IMR-90 (cell line): Measurements from ENCODE around the gene CHST14. TPM values are rescaled to one million over a fixed set of nuclear protein-coding genes. Genes with fewer than 3 reads are reported as not detected.

Experiments used
- ATAC-seq: fragments of 200-7000 bp; cut with Tn5 transposase; 2 replicates; pipeline ENCODE4 v1.9.1; 2020; ENCODE audit warnings: low read depth, mild to moderate bottlenecking, moderate library complexity
- BruUV-seq: library from RNA; stranded (reverse); fragments of 400-500 nt; replicated peaks from 2 replicates; lab custom pipeline; 2021; lab: Mats Ljungman, UMichigan
- CTCF ChIA-PET: fragments of 300-600 bp; formaldehyde crosslinking; extraction: SDS; loops from one replicate; lab custom pipeline; 2021; ENCODE audit warnings: antibody characterized with exemption; lab: Yijun Ruan, JAX
- POLR2A ChIA-PET: fragments of 300-600 bp; sonication (Branson Sonifier 250); formaldehyde crosslinking; loops from one replicate; lab custom pipeline; 2022; ENCODE audit warnings: antibody characterized with exemption; ENCODE audit not compliant: unreplicated experiment; lab: Charles Lee
- DNase-seq: peaks from one replicate; pipeline ENCODE4 v3.0.0; 2013
- H2AFZ ChIP-seq: replicated peaks from 2 replicates; pipeline ENCODE3; 2013; ENCODE audit warnings: low read length, mild to moderate bottlenecking; ENCODE audit not compliant: poor library complexity
- H2AK5ac ChIP-seq: 2 replicates; pipeline ENCODE4 v1.6.1; 2013; ENCODE audit warnings: low read depth, low read length, inconsistent platforms
- H2AK9ac ChIP-seq: replicated peaks from 2 replicates; pipeline ENCODE3; 2013; ENCODE audit warnings: mild to moderate bottlenecking, low read depth, low read length, moderate library complexity; ENCODE audit not compliant: poor library complexity
- H2BK120ac ChIP-seq: 2 replicates; pipeline ENCODE4 v1.6.1; 2013; ENCODE audit warnings: low read depth, low read length, inconsistent platforms
- H2BK15ac ChIP-seq: 3 replicates; pipeline ENCODE4 v1.6.1; 2013; ENCODE audit warnings: low read depth, low read length, inconsistent platforms
- H2BK20ac ChIP-seq: 2 replicates; pipeline ENCODE4 v1.6.1; 2013; ENCODE audit warnings: low read depth, mild to moderate bottlenecking, inconsistent platforms, low read length, moderate library complexity
- H2BK5ac ChIP-seq: 2 replicates; pipeline ENCODE4 v1.6.1; 2013; ENCODE audit warnings: mild to moderate bottlenecking, low read depth, low read length, inconsistent platforms; ENCODE audit not compliant: poor library complexity, severe bottlenecking
- H3K14ac ChIP-seq: replicated peaks from 2 replicates; pipeline ENCODE4 v1.6.1; 2013; ENCODE audit warnings: low read depth, low read length, inconsistent platforms
- H3K18ac ChIP-seq: 2 replicates; pipeline ENCODE4 v1.6.1; 2013; ENCODE audit warnings: low read depth, low read length, control low read depth
- H3K23ac ChIP-seq: 2 replicates; pipeline ENCODE4 v1.6.1; 2013; ENCODE audit warnings: low read depth, low read length, inconsistent platforms
- H3K27ac ChIP-seq: 2 replicates; pipeline ENCODE4 v1.5.1; 2013; ENCODE audit warnings: mild to moderate bottlenecking, control low read depth, low read length; ENCODE audit not compliant: insufficient read depth
- H3K27me3 ChIP-seq: 2 replicates; pipeline ENCODE4 v1.6.1; 2013; ENCODE audit warnings: low read length; ENCODE audit not compliant: control insufficient read depth, insufficient read depth
- H3K36me3 ChIP-seq: 2 replicates; pipeline ENCODE4 v1.6.1; 2013; ENCODE audit warnings: low read length, mixed read lengths; ENCODE audit not compliant: control insufficient read depth, insufficient read depth
- H3K4ac ChIP-seq: 2 replicates; pipeline ENCODE4 v1.6.1; 2013; ENCODE audit warnings: low read depth, low read length, inconsistent platforms
- H3K4me1 ChIP-seq: 2 replicates; pipeline ENCODE4 v1.6.1; 2013; ENCODE audit warnings: low read length, mixed read lengths; ENCODE audit not compliant: control insufficient read depth, insufficient read depth
- H3K4me2 ChIP-seq: 2 replicates; pipeline ENCODE4 v1.6.1; 2013; ENCODE audit warnings: low read depth, mild to moderate bottlenecking, control low read depth, low read length, moderate library complexity
- H3K4me3 ChIP-seq: 2 replicates; pipeline ENCODE4 v1.5.1; 2013; ENCODE audit warnings: low read depth, mild to moderate bottlenecking, control low read depth, low read length, moderate library complexity; ENCODE audit not compliant: insufficient read depth
- H3K56ac ChIP-seq: 2 replicates; pipeline ENCODE4 v1.6.1; 2013; ENCODE audit warnings: low read length, inconsistent platforms; ENCODE audit not compliant: insufficient read depth; ENCODE audit errors: extremely low read depth
- H3K79me1 ChIP-seq, 2 experiments: 2 replicates each; pipeline ENCODE4 v1.6.1; 2013; ENCODE audit warnings: low read length in 2 of 2, inconsistent platforms in 1 of 2, low read depth in 1 of 2
- H3K9ac ChIP-seq: 2 replicates; pipeline ENCODE4 v1.6.1; 2013; ENCODE audit warnings: low read depth, low read length, control low read depth
- H3K9me1 ChIP-seq: 2 replicates; pipeline ENCODE4 v1.6.1; 2013; ENCODE audit warnings: low read length, inconsistent platforms; ENCODE audit not compliant: insufficient read depth
- H3K9me3 ChIP-seq: 2 replicates; pipeline ENCODE4 v1.6.1; 2013; ENCODE audit warnings: low read length; ENCODE audit not compliant: control insufficient read depth, insufficient read depth
- H4K20me1 ChIP-seq: 2 replicates; pipeline ENCODE4 v1.6.1; 2013; ENCODE audit warnings: low read length, inconsistent platforms; ENCODE audit not compliant: insufficient read depth
- H4K5ac ChIP-seq: 2 replicates; pipeline ENCODE4 v1.6.1; 2013; ENCODE audit warnings: mild to moderate bottlenecking, low read depth, low read length, control low read depth
- H4K8ac ChIP-seq, 2 experiments: 2 replicates each; pipeline ENCODE4 v1.6.1; 2013; ENCODE audit warnings: low read depth in 2 of 2, low read length in 2 of 2, control low read depth in 1 of 2, inconsistent platforms in 1 of 2
- H4K91ac ChIP-seq: 2 replicates; pipeline ENCODE4 v1.6.1; 2013; ENCODE audit warnings: low read depth, low read length, inconsistent platforms; ENCODE audit not compliant: insufficient read depth
- BHLHE40 ChIP-seq: fragments of 150-350 bp; IDR thresholded peaks from 2 replicates; pipeline ENCODE4 v1.6.1; 2016; ENCODE audit warnings: mild to moderate bottlenecking, low read depth, low read length
- CEBPB ChIP-seq: IDR thresholded peaks from 2 replicates; pipeline ENCODE4 v1.6.1; 2012; ENCODE audit warnings: low read depth, low read length, improper control_type of control experiment
- CHD1 ChIP-seq: IDR thresholded peaks from 2 replicates; pipeline ENCODE4 v1.6.1; 2012; ENCODE audit warnings: low read depth, low read length, improper control_type of control experiment
- FOS ChIP-seq: fragments of 150-350 bp; IDR thresholded peaks from 2 replicates; pipeline ENCODE4 v1.6.1; 2016; ENCODE audit warnings: low read depth, low read length
- MAFK ChIP-seq: IDR thresholded peaks from 2 replicates; pipeline ENCODE4 v1.6.1; 2012; ENCODE audit warnings: low read depth, low read length, improper control_type of control experiment
- MAZ ChIP-seq: IDR thresholded peaks from 2 replicates; pipeline ENCODE4 v1.6.1; 2012; ENCODE audit warnings: low read depth, mild to moderate bottlenecking, low read length, improper control_type of control experiment, moderate library complexity, borderline replicate concordance
- MXI1 ChIP-seq: IDR thresholded peaks from 2 replicates; pipeline ENCODE4 v1.6.1; 2012; ENCODE audit warnings: low read depth, mild to moderate bottlenecking, low read length, moderate library complexity, borderline replicate concordance
- POLR2A ChIP-seq: IDR thresholded peaks from 2 replicates; pipeline ENCODE4 v1.6.1; 2012; ENCODE audit warnings: mild to moderate bottlenecking, low read depth, low read length
- RAD21 ChIP-seq: IDR thresholded peaks from 2 replicates; pipeline ENCODE4 v1.6.1; 2012; ENCODE audit warnings: low read length, improper control_type of control experiment
- RCOR1 ChIP-seq: IDR thresholded peaks from 2 replicates; pipeline ENCODE4 v1.6.1; 2012; ENCODE audit warnings: mild to moderate bottlenecking, low read length, improper control_type of control experiment; ENCODE audit not compliant: insufficient replicate concordance
- RFX5 ChIP-seq: IDR thresholded peaks from 2 replicates; pipeline ENCODE4 v1.8.0; 2012; ENCODE audit warnings: low read depth, mild to moderate bottlenecking, low read length, moderate library complexity
- SMC3 ChIP-seq: fragments of 150-350 bp; IDR thresholded peaks from 2 replicates; pipeline ENCODE4 v1.6.1; 2016; ENCODE audit warnings: low read depth, mild to moderate bottlenecking, antibody characterized with exemption, low read length, moderate library complexity
- WGBS, 2 experiments: methylation state at CpG; one replicate each; pipeline versions ENCODE4 v1.1.5 to v1.1.7; 2013; ENCODE audit warnings: missing lambda C conversion rate in 2 of 2; ENCODE audit not compliant: insufficient read length in 1 of 2; ENCODE audit errors: extremely low coverage in 2 of 2; 5-methylcytosine and 5-hydroxymethylcytosine counted together
- dilution Hi-C: fragments of 300-500 bp; cut with HindIII; formaldehyde crosslinking; loops from one replicate; pipeline ENCODE4 v1.14.3; 2018; ENCODE audit warnings: low sequenced_read_pairs; ENCODE audit not compliant: unreplicated experiment
- in situ Hi-C: fragments of 300-500 bp; cut with MboI; formaldehyde crosslinking; loops from 3 replicates; pipeline ENCODE4 v1.14.3; 2019; ENCODE audit warnings: low sequenced_read_pairs, inconsistent platforms, mixed read lengths
- intact Hi-C: fragments of 100-400 bp; cut with micrococcal nuclease; formaldehyde crosslinking; loops from 2 replicates; pipeline ENCODE4 v1.10.0; 2022
- polyA plus RNA-seq, 3 experiments: library from polyadenylated mRNA; depleted of rRNA; stranded (reverse); fragments of >200 nt; gene quantifications; 2 replicates each; pipeline ENCODE4 v1.2.3, GENCODE V29; 2012; ENCODE audit warnings: low replicate concordance in 1 of 3
- total RNA-seq: library from RNA; depleted of rRNA; stranded (reverse); fragments of >200 nt; gene quantifications from 2 replicates; pipeline ENCODE4 v1.2.3, GENCODE V29; 2012
- TF ChIP-seq, protein P1 (sequence below): fragments of 150-350 bp; IDR thresholded peaks from 2 replicates; pipeline ENCODE4 v1.6.1; 2017; ENCODE audit warnings: mild to moderate bottlenecking, antibody characterized with exemption, low read length, low read depth
- TF ChIP-seq, protein P2 (sequence below): fragments of 150-350 bp; IDR thresholded peaks from 2 replicates; pipeline ENCODE4 v1.6.1; 2016; ENCODE audit warnings: low read depth, mild to moderate bottlenecking, low read length, moderate library complexity, borderline replicate concordance

CHST14 gene
- total and polyA plus RNA-seq, 2 of the 4 experiments (the other 2 are of a cell fraction) = 3.8 to 19.5 TPM

DNA sequence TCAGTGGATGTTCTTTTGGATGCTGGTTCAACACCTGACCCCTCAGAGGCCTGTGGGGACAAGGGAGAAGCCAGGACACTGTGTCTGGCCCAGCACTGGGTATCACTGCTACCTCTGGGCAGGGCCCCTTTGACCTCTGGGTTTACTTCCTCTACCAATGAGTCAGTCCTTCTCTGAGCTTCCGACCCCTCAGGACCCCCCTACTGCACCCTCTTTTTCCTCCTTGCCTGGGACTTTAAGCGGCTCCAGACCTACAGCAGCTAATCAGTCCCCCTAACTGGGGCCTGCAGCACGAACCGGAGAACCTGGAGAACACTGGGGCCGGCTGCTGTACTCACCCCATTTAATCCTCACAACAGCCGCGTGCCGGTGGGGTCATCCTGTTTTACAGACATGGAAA lies 3.8 kb downstream of the CHST14 start:
- Histone ChIP-seq H2BK5ac (no peak overlapping the region), H3K79me1 (peaks cover 6 to 18% of the 10 kb centered on the region in 2 experiments; a peak in 3 of 4 replicates), H4K20me1 (no peaks in the 10 kb centered on the region), H3K9me1 (peaks cover 16% of the 10 kb centered on the region), H3K36me3 (peaks cover 2% of the 10 kb centered on the region; the same call in 1 of the 2 replicates), H3K9me3 (peaks cover 5% of the 10 kb centered on the region; the same call in 1 of the 2 replicates), H3K9ac (no peak overlapping the region), H3K27me3 (peaks cover 30% of the 10 kb centered on the region), H2BK20ac (no peak overlapping the region), H3K4me3 (no peak overlapping the region), H2BK120ac (no peak overlapping the region), H2AK5ac (no peak overlapping the region), H3K18ac (no peak overlapping the region), H3K4ac (no peak overlapping the region), H4K91ac (no peak overlapping the region), H3K56ac (no peak overlapping the region), H3K14ac (no peak overlapping the region), H2AFZ (no peak overlapping the region), H2AK9ac (no peak overlapping the region), H4K8ac (no peak overlapping the region), H2BK15ac (no peak overlapping the region), H3K4me2 (no peak overlapping the region), H3K27ac (no peak overlapping the region), H3K23ac (no peak overlapping the region), H3K4me1 (peaks cover 12% of the 10 kb centered on the region), H4K5ac (no peak overlapping the region)
- no TSS peak for BruUV-seq
- no CpG with 5 or more reads among the region's 8 CpGs for WGBS, 2 experiments
- TF ChIP-seq POLR2A = no peak
- TF ChIP-seq CEBPB = no peak
- no peak for TF ChIP-seq MAFK
- no peak for TF ChIP-seq RCOR1
- TF ChIP-seq FOS = no peak
- TF ChIP-seq, protein P1, sequence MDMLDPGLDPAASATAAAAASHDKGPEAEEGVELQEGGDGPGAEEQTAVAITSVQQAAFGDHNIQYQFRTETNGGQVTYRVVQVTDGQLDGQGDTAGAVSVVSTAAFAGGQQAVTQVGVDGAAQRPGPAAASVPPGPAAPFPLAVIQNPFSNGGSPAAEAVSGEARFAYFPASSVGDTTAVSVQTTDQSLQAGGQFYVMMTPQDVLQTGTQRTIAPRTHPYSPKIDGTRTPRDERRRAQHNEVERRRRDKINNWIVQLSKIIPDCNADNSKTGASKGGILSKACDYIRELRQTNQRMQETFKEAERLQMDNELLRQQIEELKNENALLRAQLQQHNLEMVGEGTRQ = no peak
- TF ChIP-seq RFX5 = no peak
- TF ChIP-seq MAZ = no peak
- TF ChIP-seq BHLHE40 = no peak
- TF ChIP-seq MXI1 = no peak
- TF ChIP-seq RAD21 = no peak
- TF ChIP-seq CHD1 = no peak
- TF ChIP-seq SMC3 = no peak
- TF ChIP-seq, protein P2, sequence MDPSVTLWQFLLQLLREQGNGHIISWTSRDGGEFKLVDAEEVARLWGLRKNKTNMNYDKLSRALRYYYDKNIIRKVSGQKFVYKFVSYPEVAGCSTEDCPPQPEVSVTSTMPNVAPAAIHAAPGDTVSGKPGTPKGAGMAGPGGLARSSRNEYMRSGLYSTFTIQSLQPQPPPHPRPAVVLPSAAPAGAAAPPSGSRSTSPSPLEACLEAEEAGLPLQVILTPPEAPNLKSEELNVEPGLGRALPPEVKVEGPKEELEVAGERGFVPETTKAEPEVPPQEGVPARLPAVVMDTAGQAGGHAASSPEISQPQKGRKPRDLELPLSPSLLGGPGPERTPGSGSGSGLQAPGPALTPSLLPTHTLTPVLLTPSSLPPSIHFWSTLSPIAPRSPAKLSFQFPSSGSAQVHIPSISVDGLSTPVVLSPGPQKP = no peak
- no peak for DNase-seq
- ChIA-PET POLR2A (no interaction called here), CTCF (no interaction called here)
- intact Hi-C loops = no loop called here
- in situ Hi-C loops = no loop called here
- no peak for ATAC-seq
- dilution Hi-C loops = no loop called here
